ENCODE results near the gene LAMC2. TPM values are rescaled to one million over a fixed set of nuclear protein-coding genes. Genes with fewer than 3 reads are reported as not detected.

The LAMC2 gene
- total and polyA plus RNA-seq, 2 donors (not counting 1 experiment from before 2014, with no cell fraction given): 0.99 to 3.9 TPM

- Histone ChIP-seq H3K4me1 (ENCODE audit: control insufficient read depth, extremely low read depth, insufficient read depth, low read length) (no peaks in the 10 kb centered on the region), H3K4me3 (replicated peaks in 1 of 4; ENCODE audit: control extremely low read depth in 1 of 4, insufficient read depth in 1 of 4, low read depth in 3 of 4, low read length in 4 of 4) (no peak overlapping the region), H3K36me3 (ENCODE audit: control insufficient read depth, insufficient read depth, low read length) (no peaks in the 10 kb centered on the region), H3K9ac (ENCODE audit: insufficient read depth, low read length) (no peak overlapping the region), H2AFZ (ENCODE audit: low read length) (no peak overlapping the region), H3K4me2 (ENCODE audit: extremely low read depth, insufficient read depth, low read length) (no peak overlapping the region), H3K27ac (ENCODE audit: insufficient read depth, low read length) (no peak overlapping the region), H4K20me1 (ENCODE audit: control insufficient read depth, extremely low read depth, insufficient read depth, low read length) (no peaks in the 10 kb centered on the region), H3K79me2 (ENCODE audit: control insufficient read depth, insufficient read depth, low read length) (no peaks in the 10 kb centered on the region), H3K9me3 (ENCODE audit: control insufficient read depth, insufficient read depth, low read depth, low read length) (no peaks in the 10 kb centered on the region), H3K27me3 (ENCODE audit: control insufficient read depth, insufficient read depth, low read length) (no peaks in the 10 kb centered on the region)
- TF ChIP-seq CTCF (conservative IDR thresholded peaks at IDR 0.05 in 1 of 2, IDR thresholded peaks at IDR 0.05 in 1 of 2; ENCODE audit: low read depth in 1 of 2, low read length in 2 of 2) (no peak), EZH2 (IDR thresholded peaks at IDR 0.05; ENCODE audit: low read length, missing control alignments) (no peak)
- DNase-seq (ENCODE audit: low read depth in 2 of 2): peak; percentile 91 to 95
These were observed 5.8 kb upstream of the LAMC2 start for GRCh38 chr1:183180218-183180617.

GRCh38 chr1:183180634-183181056 lies 5.4 kb upstream of the LAMC2 start:
- H3K4me1 ChIP-seq (ENCODE audit: control insufficient read depth, extremely low read depth, insufficient read depth, low read length): no peaks in the 10 kb centered on the region
- no peak overlapping the region for H3K4me3 ChIP-seq (replicated peaks in 1 of 4; ENCODE audit: control extremely low read depth in 1 of 4, insufficient read depth in 1 of 4, low read depth in 3 of 4, low read length in 4 of 4)
- H3K79me2 ChIP-seq (ENCODE audit: control insufficient read depth, insufficient read depth, low read length): no peaks in the 10 kb centered on the region
- H4K20me1 ChIP-seq (ENCODE audit: control insufficient read depth, extremely low read depth, insufficient read depth, low read length): no peaks in the 10 kb centered on the region
- TF ChIP-seq EZH2 (IDR thresholded peaks at IDR 0.05; ENCODE audit: low read length, missing control alignments): no peak
- TF ChIP-seq CTCF (conservative IDR thresholded peaks at IDR 0.05 in 1 of 2, IDR thresholded peaks at IDR 0.05 in 1 of 2; ENCODE audit: low read depth in 1 of 2, low read length in 2 of 2): no peak
- peak; percentile 49 to 84 for DNase-seq (ENCODE audit: low read depth in 2 of 2)
- no peak overlapping the region for H3K27ac ChIP-seq (ENCODE audit: insufficient read depth, low read length)
- H3K9ac ChIP-seq (ENCODE audit: insufficient read depth, low read length): no peak overlapping the region
- H2AFZ ChIP-seq (ENCODE audit: low read length): no peak overlapping the region
- no peaks in the 10 kb centered on the region for H3K27me3 ChIP-seq (ENCODE audit: control insufficient read depth, insufficient read depth, low read length)
- no peak overlapping the region for H3K4me2 ChIP-seq (ENCODE audit: extremely low read depth, insufficient read depth, low read length)
- H3K9me3 ChIP-seq (ENCODE audit: control insufficient read depth, insufficient read depth, low read depth, low read length): no peaks in the 10 kb centered on the region
- no peaks in the 10 kb centered on the region for H3K36me3 ChIP-seq (ENCODE audit: control insufficient read depth, insufficient read depth, low read length)

GRCh38 chr1:183186841-183187240 lies 777 bp downstream of the LAMC2 start:
- H3K4me3 ChIP-seq (replicated peaks in 1 of 4; ENCODE audit: control extremely low read depth in 1 of 4, insufficient read depth in 1 of 4, low read depth in 3 of 4, low read length in 4 of 4): no peak overlapping the region
- no peak for TF ChIP-seq CTCF (conservative IDR thresholded peaks at IDR 0.05 in 1 of 2, IDR thresholded peaks at IDR 0.05 in 1 of 2; ENCODE audit: low read depth in 1 of 2, low read length in 2 of 2)
- no peak for TF ChIP-seq EZH2 (IDR thresholded peaks at IDR 0.05; ENCODE audit: low read length, missing control alignments)
- no peaks in the 10 kb centered on the region for H3K79me2 ChIP-seq (ENCODE audit: control insufficient read depth, insufficient read depth, low read length)
- DNase-seq (ENCODE audit: low read depth in 2 of 2): no peak
- no peak overlapping the region for H3K9ac ChIP-seq (ENCODE audit: insufficient read depth, low read length)
- H3K36me3 ChIP-seq (ENCODE audit: control insufficient read depth, insufficient read depth, low read length): no peaks in the 10 kb centered on the region
- H3K4me2 ChIP-seq (ENCODE audit: extremely low read depth, insufficient read depth, low read length): no peak overlapping the region
- no peaks in the 10 kb centered on the region for H3K27me3 ChIP-seq (ENCODE audit: control insufficient read depth, insufficient read depth, low read length)
- H4K20me1 ChIP-seq (ENCODE audit: control insufficient read depth, extremely low read depth, insufficient read depth, low read length): no peaks in the 10 kb centered on the region
- no peak overlapping the region for H3K27ac ChIP-seq (ENCODE audit: insufficient read depth, low read length)
- H2AFZ ChIP-seq (ENCODE audit: low read length): no peak overlapping the region
- H3K9me3 ChIP-seq (ENCODE audit: control insufficient read depth, insufficient read depth, low read depth, low read length): no peaks in the 10 kb centered on the region
- H3K4me1 ChIP-seq (ENCODE audit: control insufficient read depth, extremely low read depth, insufficient read depth, low read length): peaks cover under 1% of the 10 kb centered on the region
